GM23338 (cell line): ENCODE measurements around the gene CTNNA3.

Source experiments
- CTCF ChIP-seq, 2 experiments: fragments of 200-600 bp in 1 of 2; sonication (generic) in 1 of 2; conservative IDR thresholded peaks; 2 replicates each; pipeline versions ENCODE4 v1.5.1 to v1.6.1; 2016 to 2017; ENCODE audit warnings: antibody characterized with exemption in 2 of 2, low read depth in 2 of 2, mild to moderate bottlenecking in 2 of 2, moderate library complexity in 1 of 2
- EZH2 ChIP-seq: fragments of 200-600 bp; sonication (generic); IDR thresholded peaks from one replicate; pipeline ENCODE4 v1.8.0; 2017; ENCODE audit warnings: antibody characterized with exemption, mild to moderate bottlenecking, low read depth; ENCODE audit not compliant: unreplicated experiment
- EZH2phosphoT487 ChIP-seq: fragments of 200-600 bp; sonication (generic); IDR thresholded peaks from one replicate; pipeline ENCODE4 v1.8.1; 2018; ENCODE audit warnings: antibody characterized with exemption; ENCODE audit not compliant: unreplicated experiment
- NANOG ChIP-seq: IDR thresholded peaks from 2 replicates; pipeline ENCODE4 v1.6.1; 2016; ENCODE audit warnings: antibody characterized with exemption, borderline replicate concordance

- TF ChIP-seq EZH2phosphoT487 (no peak), EZH2 (no peak), CTCF (conservative IDR thresholded peaks at IDR 0.05; ENCODE audit: low read depth in 2 of 2) (no peak), NANOG (no peak)
These were observed 616.9 kb downstream of the CTNNA3 start for GRCh38 chr10:67079126-67079525.
